ENCODE data around the gene GNAT2.

Gene GNAT2

DNA sequence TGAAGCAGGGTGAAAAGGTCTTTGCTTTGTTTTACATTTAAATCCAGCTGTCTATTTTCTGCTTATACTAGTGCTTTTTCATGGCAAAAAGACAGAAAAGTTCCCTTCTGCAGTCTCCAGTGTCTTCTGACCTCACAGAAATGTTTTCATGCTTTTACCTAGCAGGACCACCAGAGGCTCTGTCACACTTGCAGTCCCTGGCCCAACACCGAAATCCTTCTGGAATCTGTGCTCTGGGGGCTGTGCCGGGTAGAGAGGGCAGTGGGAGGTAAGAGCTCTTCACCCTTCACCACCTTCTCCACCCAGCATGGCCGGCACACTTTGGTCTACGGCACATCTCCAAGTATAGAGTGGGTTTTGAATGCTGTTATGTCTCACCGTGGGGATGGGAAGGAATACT lies 20.8 kb downstream of the GNAT2 start:
- TF ChIP-seq POLR2A (IDR thresholded peaks at IDR 0.05; ENCODE audit: low read depth, low read length) (no peak), SPI1 (IDR thresholded peaks at IDR 0.05; ENCODE audit: low read depth, low read length) (no peak), POU2F2 (IDR thresholded peaks at IDR 0.05; ENCODE audit: low read depth, low read length) (no peak), TAF1 (IDR thresholded peaks at IDR 0.05; ENCODE audit: low read depth, low read length) (no peak), POLR2AphosphoS5 (IDR thresholded peaks at IDR 0.05; ENCODE audit: low read depth, low read length) (no peak), PAX5 (IDR thresholded peaks at IDR 0.05; ENCODE audit: insufficient read depth, low read length, severe bottlenecking) (no peak)

GRCh38 chr1:109598156-109598555 lies 21.3 kb downstream of the GNAT2 start:
- no peak for FAIRE-seq
- no peak for TF ChIP-seq POLR2A (IDR thresholded peaks at IDR 0.05; ENCODE audit: low read depth, low read length)
- no peak for TF ChIP-seq SPI1 (IDR thresholded peaks at IDR 0.05; ENCODE audit: low read depth, low read length)
- no peak for TF ChIP-seq POLR2AphosphoS5 (IDR thresholded peaks at IDR 0.05; ENCODE audit: low read depth, low read length)
- TF ChIP-seq POU2F2 (IDR thresholded peaks at IDR 0.05; ENCODE audit: low read depth, low read length): no peak
- TF ChIP-seq PAX5 (IDR thresholded peaks at IDR 0.05; ENCODE audit: insufficient read depth, low read length, severe bottlenecking): no peak
- no peak for DNase-seq (ENCODE audit: insufficient read length, low spot score)

More for the DNA sequence above, 20.8 kb downstream of the GNAT2 start:
- DNase-seq (ENCODE audit: insufficient read length, low spot score): no peak
- no peak for FAIRE-seq

DNA sequence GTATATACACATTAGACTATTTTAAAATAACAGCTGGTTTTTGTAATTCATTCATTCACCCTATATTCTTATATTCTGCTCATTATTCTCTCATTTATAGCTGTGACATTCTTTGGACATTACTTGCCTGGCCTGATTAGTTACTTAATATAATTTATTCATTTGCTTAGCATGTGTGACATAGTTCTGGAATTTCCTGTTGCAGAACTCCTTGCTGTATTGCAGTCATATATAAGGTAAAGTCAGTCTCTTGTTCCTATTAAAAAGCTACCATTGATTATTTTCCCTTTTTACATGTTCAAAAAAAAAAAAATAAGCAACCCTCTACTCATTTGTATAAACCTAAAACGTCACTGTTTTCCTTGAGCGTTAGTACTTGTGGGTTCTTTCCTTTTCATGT lies 23.9 kb downstream of the GNAT2 start:
- FAIRE-seq: no peak
- TF ChIP-seq PAX5 (IDR thresholded peaks at IDR 0.05; ENCODE audit: insufficient read depth, low read length, severe bottlenecking): no peak
- no peak for TF ChIP-seq POU2F2 (IDR thresholded peaks at IDR 0.05; ENCODE audit: low read depth, low read length)
- no peak for TF ChIP-seq POLR2AphosphoS5 (IDR thresholded peaks at IDR 0.05; ENCODE audit: low read depth, low read length)
- no peak for DNase-seq (ENCODE audit: insufficient read length, low spot score)

DNA sequence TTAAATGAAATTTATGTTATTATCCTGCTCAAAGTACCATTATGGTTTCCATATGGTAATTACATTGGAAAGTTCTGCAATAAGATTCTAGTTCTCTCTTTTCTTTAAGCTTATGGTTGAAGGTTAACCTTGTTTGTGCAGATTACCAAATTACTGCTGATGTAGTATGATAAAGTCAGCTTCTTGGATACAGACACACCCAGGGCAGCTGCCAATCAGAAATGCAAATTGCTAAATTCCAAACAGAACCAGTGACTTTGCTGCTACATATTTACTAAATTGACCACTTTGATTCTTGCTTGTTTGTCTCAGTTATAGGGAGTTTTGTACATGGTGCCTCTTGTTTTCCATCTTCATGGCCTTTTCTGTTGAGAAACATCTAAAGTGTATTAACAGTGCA lies 26.5 kb downstream of the GNAT2 start:
- FAIRE-seq: no peak
- no peak for TF ChIP-seq PAX5 (IDR thresholded peaks at IDR 0.05; ENCODE audit: insufficient read depth, low read length, severe bottlenecking)
- TF ChIP-seq POLR2AphosphoS5 (IDR thresholded peaks at IDR 0.05; ENCODE audit: low read depth, low read length): no peak
- no peak for TF ChIP-seq TAF1 (IDR thresholded peaks at IDR 0.05; ENCODE audit: low read depth, low read length)
- TF ChIP-seq POU2F2 (IDR thresholded peaks at IDR 0.05; ENCODE audit: low read depth, low read length): no peak
- TF ChIP-seq SPI1 (IDR thresholded peaks at IDR 0.05; ENCODE audit: low read depth, low read length): no peak
- DNase-seq (ENCODE audit: insufficient read length, low spot score): no peak

- DNase-seq (ENCODE audit: insufficient read length, low spot score) (no peak), FAIRE-seq (no peak)
- TF ChIP-seq POU2F2 (IDR thresholded peaks at IDR 0.05; ENCODE audit: low read depth, low read length) (no peak), POLR2A (IDR thresholded peaks at IDR 0.05; ENCODE audit: low read depth, low read length) (no peak), POLR2AphosphoS5 (IDR thresholded peaks at IDR 0.05; ENCODE audit: low read depth, low read length) (no peak), PAX5 (IDR thresholded peaks at IDR 0.05; ENCODE audit: insufficient read depth, low read length, severe bottlenecking) (no peak), SPI1 (IDR thresholded peaks at IDR 0.05; ENCODE audit: low read depth, low read length) (no peak)
Observed at GRCh38 chr1:109589679-109590078, 29.7 kb downstream of the GNAT2 start.

- TF ChIP-seq POLR2A (IDR thresholded peaks at IDR 0.05; ENCODE audit: low read depth, low read length) (no peak), PAX5 (IDR thresholded peaks at IDR 0.05; ENCODE audit: insufficient read depth, low read length, severe bottlenecking) (no peak), POLR2AphosphoS5 (IDR thresholded peaks at IDR 0.05; ENCODE audit: low read depth, low read length) (no peak), TAF1 (IDR thresholded peaks at IDR 0.05; ENCODE audit: low read depth, low read length) (no peak), POU2F2 (IDR thresholded peaks at IDR 0.05; ENCODE audit: low read depth, low read length) (no peak), SPI1 (IDR thresholded peaks at IDR 0.05; ENCODE audit: low read depth, low read length) (no peak)
- DNase-seq (ENCODE audit: insufficient read length, low spot score) (no peak), FAIRE-seq (no peak)
Observed at GRCh38 chr1:109589177-109589576, 30.2 kb downstream of the GNAT2 start.

DNA sequence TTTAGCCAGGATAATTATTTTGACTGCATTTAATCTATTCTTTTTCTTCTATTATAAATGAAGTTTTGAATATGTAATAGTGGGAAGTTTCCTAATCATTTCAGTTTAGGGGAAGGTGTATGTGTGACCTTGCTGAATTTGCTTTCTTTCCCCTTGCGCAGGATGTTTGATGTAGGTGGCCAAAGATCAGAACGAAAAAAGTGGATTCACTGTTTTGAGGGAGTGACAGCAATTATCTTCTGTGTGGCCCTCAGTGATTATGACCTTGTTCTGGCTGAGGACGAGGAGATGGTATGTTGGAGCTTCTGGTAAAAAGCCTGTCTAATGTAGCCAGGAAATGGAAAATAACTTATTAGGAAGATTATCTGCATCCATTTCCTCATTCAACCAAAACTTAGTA lies 33.4 kb downstream of the GNAT2 start:
- DNase-seq (ENCODE audit: insufficient read length, low spot score): no peak
- no peak for FAIRE-seq
- no peak for TF ChIP-seq PAX5 (IDR thresholded peaks at IDR 0.05; ENCODE audit: insufficient read depth, low read length, severe bottlenecking)
- TF ChIP-seq SPI1 (IDR thresholded peaks at IDR 0.05; ENCODE audit: low read depth, low read length): no peak
- TF ChIP-seq POLR2AphosphoS5 (IDR thresholded peaks at IDR 0.05; ENCODE audit: low read depth, low read length): no peak
- TF ChIP-seq TAF1 (IDR thresholded peaks at IDR 0.05; ENCODE audit: low read depth, low read length): no peak
- no peak for TF ChIP-seq POU2F2 (IDR thresholded peaks at IDR 0.05; ENCODE audit: low read depth, low read length)
- no peak for TF ChIP-seq POLR2A (IDR thresholded peaks at IDR 0.05; ENCODE audit: low read depth, low read length)

GRCh38 chr1:109584766-109585165 lies 34.6 kb downstream of the GNAT2 start:
- no peak for TF ChIP-seq TAF1 (IDR thresholded peaks at IDR 0.05; ENCODE audit: low read depth, low read length)
- TF ChIP-seq PAX5 (IDR thresholded peaks at IDR 0.05; ENCODE audit: insufficient read depth, low read length, severe bottlenecking): no peak
- no peak for TF ChIP-seq SPI1 (IDR thresholded peaks at IDR 0.05; ENCODE audit: low read depth, low read length)
- no peak for TF ChIP-seq POLR2A (IDR thresholded peaks at IDR 0.05; ENCODE audit: low read depth, low read length)
- no peak for TF ChIP-seq POU2F2 (IDR thresholded peaks at IDR 0.05; ENCODE audit: low read depth, low read length)
- TF ChIP-seq POLR2AphosphoS5 (IDR thresholded peaks at IDR 0.05; ENCODE audit: low read depth, low read length): no peak
- FAIRE-seq (no peak), DNase-seq (ENCODE audit: insufficient read length, low spot score) (no peak)

DNA sequence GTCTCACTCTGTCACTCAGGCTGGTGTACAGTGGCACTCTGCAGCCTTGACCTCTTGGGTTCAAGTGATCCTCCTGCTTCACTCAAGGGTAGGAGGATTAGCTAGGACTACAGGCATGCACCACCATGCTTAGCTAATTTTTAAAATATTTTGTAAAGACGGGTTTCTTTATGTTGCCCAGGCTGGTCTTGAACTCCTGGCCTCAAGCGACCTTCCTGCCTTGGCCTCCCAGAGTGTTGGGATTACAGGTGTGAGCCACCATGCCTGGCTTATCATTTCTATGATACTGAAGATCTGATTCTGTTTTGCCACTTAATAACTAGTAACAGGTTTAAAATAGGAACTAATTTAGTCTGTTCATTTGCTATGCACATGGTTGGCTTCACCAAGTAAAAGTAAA lies 37.4 kb downstream of the GNAT2 start:
- TF ChIP-seq POU2F2 (IDR thresholded peaks at IDR 0.05; ENCODE audit: low read depth, low read length): no peak
- TF ChIP-seq PAX5 (IDR thresholded peaks at IDR 0.05; ENCODE audit: insufficient read depth, low read length, severe bottlenecking): no peak
- TF ChIP-seq SPI1 (IDR thresholded peaks at IDR 0.05; ENCODE audit: low read depth, low read length): no peak
- TF ChIP-seq POLR2AphosphoS5 (IDR thresholded peaks at IDR 0.05; ENCODE audit: low read depth, low read length): no peak
- TF ChIP-seq POLR2A (IDR thresholded peaks at IDR 0.05; ENCODE audit: low read depth, low read length): no peak
- no peak for TF ChIP-seq TAF1 (IDR thresholded peaks at IDR 0.05; ENCODE audit: low read depth, low read length)
- no peak for FAIRE-seq

GRCh38 chr1:109579491-109579890 lies 39.9 kb downstream of the GNAT2 start:
- no peak for TF ChIP-seq TAF1 (IDR thresholded peaks at IDR 0.05; ENCODE audit: low read depth, low read length)
- no peak for TF ChIP-seq POLR2AphosphoS5 (IDR thresholded peaks at IDR 0.05; ENCODE audit: low read depth, low read length)
- TF ChIP-seq PAX5 (IDR thresholded peaks at IDR 0.05; ENCODE audit: insufficient read depth, low read length, severe bottlenecking): no peak
- no peak for TF ChIP-seq POLR2A (IDR thresholded peaks at IDR 0.05; ENCODE audit: low read depth, low read length)
- no peak for TF ChIP-seq SPI1 (IDR thresholded peaks at IDR 0.05; ENCODE audit: low read depth, low read length)
- no peak for TF ChIP-seq POU2F2 (IDR thresholded peaks at IDR 0.05; ENCODE audit: low read depth, low read length)
- DNase-seq (ENCODE audit: insufficient read length, low spot score) (no peak), FAIRE-seq (no peak)

More for the DNA sequence above, 37.4 kb downstream of the GNAT2 start:
- DNase-seq (ENCODE audit: insufficient read length, low spot score): no peak
